Activated CD4-positive, alpha-beta T cell treated with anti-CD3 and anti-CD28 coated beads for 24 hours (primary cell): ENCODE data around the gene TCERG1.
A peak's percentile ranks its signal among the peaks of the same experiment; 100 is the strongest.

Experiments used
- DNase-seq, 2 donors: peaks; one replicate each; pipeline ENCODE4 v3.0.0-alpha.2; 2020; ENCODE audit warnings: low read depth in 2 of 2

The TCERG1 gene

GRCh38 chr5:146446861-146447733 is at the start of gene TCERG1:
Gene TCERG1 (plus strand): TSS chr5:146447333. CDS start chr5:146447350, 17 bp downstream.
- peak; percentile 96 for DNase-seq

GRCh38 chr5:146398826-146399225 is 48.3 kb upstream of the TCERG1 start:
- DNase-seq = no peak

- no peak for DNase-seq
Measured at GRCh38 chr5:146399481-146399880, 47.7 kb upstream of the TCERG1 start.

GRCh38 chr5:146400201-146400600 is 46.9 kb upstream of the TCERG1 start:
- no peak for DNase-seq

- DNase-seq = no peak
Measured at GRCh38 chr5:146401021-146401420, 46.1 kb upstream of the TCERG1 start.

- DNase-seq = no peak
Measured at GRCh38 chr5:146402949-146403348, 44.2 kb upstream of the TCERG1 start.

GRCh38 chr5:146409054-146409671 is 38.0 kb upstream of the TCERG1 start:
- no peak for DNase-seq

GRCh38 chr5:146410272-146410671 is 36.9 kb upstream of the TCERG1 start:
- no peak for DNase-seq

GRCh38 chr5:146419696-146420095 is 27.4 kb upstream of the TCERG1 start:
- DNase-seq = no peak

- DNase-seq = no peak
Measured at GRCh38 chr5:146425023-146425422, 22.1 kb upstream of the TCERG1 start.

GRCh38 chr5:146426305-146426704 is 20.8 kb upstream of the TCERG1 start:
- DNase-seq = no peak

- no peak for DNase-seq
Measured at GRCh38 chr5:146426853-146427618, 20.1 kb upstream of the TCERG1 start.

- DNase-seq = no peak
Measured at GRCh38 chr5:146427619-146427997, 19.5 kb upstream of the TCERG1 start.

GRCh38 chr5:146428658-146429057 is 18.5 kb upstream of the TCERG1 start:
- no peak for DNase-seq

GRCh38 chr5:146440353-146440752 is 6.8 kb upstream of the TCERG1 start:
- no peak for DNase-seq

- no peak for DNase-seq
Measured at GRCh38 chr5:146440870-146441495, 6.2 kb upstream of the TCERG1 start.

- no peak for DNase-seq
Measured at GRCh38 chr5:146441896-146442295, 5.2 kb upstream of the TCERG1 start.

GRCh38 chr5:146447734-146448380 is 724 bp downstream of the TCERG1 start:
- DNase-seq = peak in 1 of 2 donors; percentile 8

- DNase-seq = no peak
Measured at GRCh38 chr5:146448783-146449519, 1.8 kb downstream of the TCERG1 start.

GRCh38 chr5:146450002-146450401 is 2.9 kb downstream of the TCERG1 start:
- no peak for DNase-seq

- no peak for DNase-seq
Measured at GRCh38 chr5:146451411-146451810, 4.3 kb downstream of the TCERG1 start.
